ENCODE results near the gene SNX15. TPM values are rescaled to one million over a fixed set of nuclear protein-coding genes. Genes with fewer than 3 reads are reported as not detected.
A peak's percentile ranks its signal among the peaks of the same experiment; 100 is the strongest.

The SNX15 gene
- total RNA-seq, 1 donor from 2014 or later = 26.9 TPM

GRCh38 chr11:65058012-65058411, 30.8 kb downstream of the SNX15 start:
- no peak for TF ChIP-seq CTCF (IDR thresholded peaks at IDR 0.05)
- Mint-ChIP-seq H3K4me3 (ENCODE audit: unreplicated experiment) (no peak overlapping the region), H3K9me3 (ENCODE audit: unreplicated experiment) (no peaks in the 10 kb centered on the region), H3K27me3 (ENCODE audit: unreplicated experiment) (no peaks in the 10 kb centered on the region), H3K36me3 (ENCODE audit: unreplicated experiment) (no peaks in the 10 kb centered on the region), H3K27ac (ENCODE audit: unreplicated experiment) (no peak overlapping the region), H3K4me1 (ENCODE audit: unreplicated experiment) (no peaks in the 10 kb centered on the region)
- DNase-seq (ENCODE audit: extremely low spot score, unreplicated experiment) = no peak

- Mint-ChIP-seq H3K4me1 (ENCODE audit: unreplicated experiment) (no peaks in the 10 kb centered on the region), H3K36me3 (ENCODE audit: unreplicated experiment) (no peaks in the 10 kb centered on the region), H3K27me3 (ENCODE audit: unreplicated experiment) (no peaks in the 10 kb centered on the region), H3K9me3 (ENCODE audit: unreplicated experiment) (no peaks in the 10 kb centered on the region), H3K4me3 (ENCODE audit: unreplicated experiment) (no peak within 1 kb of the TSS), H3K27ac (ENCODE audit: unreplicated experiment) (no peak within 1 kb of the TSS)
- no peak for TF ChIP-seq CTCF (IDR thresholded peaks at IDR 0.05)
- DNase-seq (ENCODE audit: extremely low spot score, unreplicated experiment) = no peak
Measured at GRCh38 chr11:65058419-65059054, 31.3 kb downstream of the SNX15 start, which contains the start of gene NAALADL1. Gene NAALADL1, minus strand, starts transcription at chr11:65058553. Its CDS starts 32 bp downstream, at chr11:65058521.

GRCh38 chr11:65059523-65059922, 32.3 kb downstream of the SNX15 start:
- H3K9me3 Mint-ChIP-seq (ENCODE audit: unreplicated experiment) = no peaks in the 10 kb centered on the region

GRCh38 chr11:65059959-65060824, 33.0 kb downstream of the SNX15 start:
- Mint-ChIP-seq H3K4me3 (ENCODE audit: unreplicated experiment) (no peak overlapping the region), H3K4me1 (ENCODE audit: unreplicated experiment) (no peaks in the 10 kb centered on the region), H3K36me3 (ENCODE audit: unreplicated experiment) (no peaks in the 10 kb centered on the region), H3K27me3 (ENCODE audit: unreplicated experiment) (no peaks in the 10 kb centered on the region), H3K27ac (ENCODE audit: unreplicated experiment) (no peak overlapping the region), H3K9me3 (ENCODE audit: unreplicated experiment) (no peaks in the 10 kb centered on the region)
- DNase-seq (ENCODE audit: extremely low spot score, unreplicated experiment) = no peak
- no peak for TF ChIP-seq CTCF (IDR thresholded peaks at IDR 0.05)

More at GRCh38 chr11:65059523-65059922, 32.3 kb downstream of the SNX15 start:
- no peak overlapping the region for H3K27ac Mint-ChIP-seq (ENCODE audit: unreplicated experiment)
- no peaks in the 10 kb centered on the region for H3K4me1 Mint-ChIP-seq (ENCODE audit: unreplicated experiment)
- H3K4me3 Mint-ChIP-seq (ENCODE audit: unreplicated experiment) = no peak overlapping the region
- TF ChIP-seq CTCF (IDR thresholded peaks at IDR 0.05) = no peak
- DNase-seq (ENCODE audit: extremely low spot score, unreplicated experiment) = no peak
- no peaks in the 10 kb centered on the region for H3K27me3 Mint-ChIP-seq (ENCODE audit: unreplicated experiment)
- no peaks in the 10 kb centered on the region for H3K36me3 Mint-ChIP-seq (ENCODE audit: unreplicated experiment)

GRCh38 chr11:65060913-65061408, 33.7 kb downstream of the SNX15 start:
- Mint-ChIP-seq H3K9me3 (ENCODE audit: unreplicated experiment) (no peaks in the 10 kb centered on the region), H3K27me3 (ENCODE audit: unreplicated experiment) (no peaks in the 10 kb centered on the region), H3K4me1 (ENCODE audit: unreplicated experiment) (no peaks in the 10 kb centered on the region), H3K27ac (ENCODE audit: unreplicated experiment) (no peak overlapping the region), H3K36me3 (ENCODE audit: unreplicated experiment) (no peaks in the 10 kb centered on the region), H3K4me3 (ENCODE audit: unreplicated experiment) (no peak overlapping the region)
- peak; percentile 27 for TF ChIP-seq CTCF (IDR thresholded peaks at IDR 0.05)
- DNase-seq (ENCODE audit: extremely low spot score, unreplicated experiment) = no peak
